GM19238 (cell line): ENCODE measurements around the gene ABHD3.
"Not testable (repeated sequence)": the region's sequence is repeated elsewhere in the genome, so short reads cannot be mapped to it uniquely, and the experiment has no call there.

ENCODE experiments used
- DNase-seq: peaks from one replicate; pipeline ENCODE4 v3.0.0; 2011; ENCODE audit warnings: low spot score; ENCODE audit not compliant: insufficient read length

The ABHD3 gene

DNA sequence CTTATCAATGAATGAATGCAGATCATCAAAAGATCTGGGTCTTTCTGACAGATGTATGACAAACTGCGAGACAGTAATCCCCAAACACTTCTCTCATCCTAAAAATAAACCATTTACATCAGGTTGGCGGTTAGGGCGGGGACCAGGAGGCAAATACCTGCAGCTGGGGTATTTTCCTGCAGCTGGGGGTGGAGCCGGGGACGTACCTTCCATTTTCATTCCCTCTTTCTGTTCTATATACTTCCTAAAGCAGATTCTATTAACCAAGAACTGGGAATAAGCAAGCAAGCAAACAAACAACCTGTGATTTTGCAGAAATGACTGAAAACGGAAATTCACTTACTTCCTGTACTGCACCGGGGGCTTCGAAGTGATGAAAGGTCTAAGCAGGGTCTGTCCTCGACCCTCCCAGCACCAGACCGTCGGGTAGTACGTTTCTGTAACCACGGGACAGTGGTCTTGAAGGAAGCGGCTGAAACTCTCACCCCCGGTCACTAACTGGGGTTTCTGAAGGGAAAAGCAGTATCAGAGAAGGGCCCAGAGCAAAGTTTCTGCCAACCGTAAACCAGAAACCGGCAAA, 1.2 kb downstream of the ABHD3 start:
- peak; percentile 36 for DNase-seq

GRCh38 chr18:21702602-21703001, 2.0 kb downstream of the ABHD3 start:
- no peak for DNase-seq

DNA sequence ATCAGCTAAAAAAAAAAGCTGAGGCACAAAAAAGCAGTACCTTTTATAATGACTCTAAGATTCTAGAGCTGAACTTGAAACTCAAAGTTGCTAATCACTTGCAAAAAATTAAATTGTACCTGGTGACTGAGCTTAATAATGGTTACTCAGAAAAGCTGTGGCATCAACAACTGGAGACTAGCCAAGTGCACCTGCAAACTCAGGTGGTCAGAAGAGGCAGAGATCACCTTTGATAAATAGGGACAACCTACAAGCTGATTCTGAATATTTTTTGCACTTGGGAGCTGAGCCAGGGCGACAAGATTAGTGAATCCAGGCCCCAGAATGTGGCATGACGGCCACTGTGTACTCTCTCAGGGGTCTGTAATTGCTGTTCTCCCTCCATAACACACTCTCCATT, 3.0 kb downstream of the ABHD3 start:
- DNase-seq: no peak

- DNase-seq: no peak
Measured at GRCh38 chr18:21700528-21701075, 4.0 kb downstream of the ABHD3 start.

- DNase-seq: no peak
Measured at GRCh38 chr18:21693322-21693721, 11.3 kb downstream of the ABHD3 start.

DNA sequence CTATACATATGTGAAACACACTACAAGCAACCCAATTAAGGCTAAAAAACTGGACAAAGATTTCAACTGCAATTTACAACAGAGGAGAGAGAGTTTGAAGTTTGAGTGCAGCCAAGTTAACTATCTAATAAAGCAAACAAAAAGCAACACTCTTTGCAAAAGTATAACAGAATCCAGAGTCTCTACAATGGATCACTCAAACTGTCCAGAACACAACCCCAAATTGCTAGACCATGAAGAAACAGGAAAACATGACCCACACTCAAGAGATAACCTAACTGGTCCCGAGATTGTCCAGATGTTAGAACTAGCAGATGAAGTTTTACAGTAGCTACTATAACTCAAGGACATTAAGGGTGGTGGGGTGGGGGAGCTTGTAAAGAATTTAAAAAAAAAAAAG, 14.8 kb downstream of the ABHD3 start:
- DNase-seq: no peak

DNA sequence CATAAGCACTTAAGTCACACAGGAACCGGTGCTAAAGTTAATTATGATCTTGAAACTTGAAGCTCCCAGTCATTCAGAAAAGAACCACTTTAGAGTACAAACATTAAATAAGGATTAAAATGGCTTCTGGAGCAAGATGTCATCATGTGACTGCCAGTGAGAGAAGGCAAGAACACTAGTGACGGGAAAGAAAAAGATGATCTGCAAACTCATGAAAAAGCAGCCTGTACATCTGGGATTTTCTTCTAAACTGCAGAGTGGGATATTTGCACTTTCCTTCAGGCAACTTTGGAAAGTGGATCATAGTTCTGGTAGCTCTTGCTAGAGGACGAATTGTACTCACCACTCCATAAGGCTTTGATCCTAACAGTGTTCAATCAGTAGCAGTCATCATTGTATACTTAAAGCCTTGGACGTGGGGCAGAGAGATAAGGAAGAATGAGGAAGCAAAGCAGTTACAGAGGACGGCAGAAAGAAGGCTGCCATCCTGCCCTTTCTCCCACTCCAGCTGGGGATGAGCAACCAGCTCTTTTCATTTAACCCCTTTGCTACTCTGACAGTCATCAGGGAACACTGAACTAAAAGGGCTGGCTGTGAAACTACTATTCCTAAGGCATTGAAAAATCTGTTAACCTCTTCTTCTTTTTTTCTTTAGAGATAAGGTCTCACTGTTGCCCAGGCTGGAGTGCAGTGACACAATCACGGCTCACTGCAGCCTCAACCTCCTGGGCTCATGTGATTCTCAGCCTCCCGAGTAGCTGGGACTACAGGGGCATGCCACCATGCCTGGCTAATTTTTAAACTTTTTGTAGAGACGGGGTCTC, 18.1 kb downstream of the ABHD3 start:
- no peak for DNase-seq

- DNase-seq: not testable (repeated sequence)
Measured at GRCh38 chr18:21685556-21685981, 19.0 kb downstream of the ABHD3 start.

DNA sequence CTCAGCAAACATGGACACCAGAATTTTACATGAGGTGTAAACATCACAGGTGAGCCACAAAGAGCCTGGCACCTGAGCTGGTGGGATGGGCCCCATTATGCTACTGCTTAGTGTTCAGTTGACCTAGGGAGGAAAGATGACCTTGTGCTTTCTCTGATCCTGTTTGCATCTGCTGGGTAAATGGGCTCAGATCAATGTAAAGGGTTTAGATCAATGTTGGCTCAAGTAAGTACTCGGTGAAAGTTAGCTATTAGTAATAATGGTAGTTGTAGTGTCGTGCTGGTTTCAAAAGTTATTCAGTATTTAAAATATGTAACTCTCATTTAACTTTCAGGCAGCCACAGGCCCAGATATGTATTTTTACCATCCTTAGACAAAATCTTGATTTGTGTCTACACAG, 19.8 kb downstream of the ABHD3 start:
- DNase-seq: no peak

- peak; percentile 29 for DNase-seq
Measured at GRCh38 chr18:21682371-21683051, 22.1 kb downstream of the ABHD3 start.

DNA sequence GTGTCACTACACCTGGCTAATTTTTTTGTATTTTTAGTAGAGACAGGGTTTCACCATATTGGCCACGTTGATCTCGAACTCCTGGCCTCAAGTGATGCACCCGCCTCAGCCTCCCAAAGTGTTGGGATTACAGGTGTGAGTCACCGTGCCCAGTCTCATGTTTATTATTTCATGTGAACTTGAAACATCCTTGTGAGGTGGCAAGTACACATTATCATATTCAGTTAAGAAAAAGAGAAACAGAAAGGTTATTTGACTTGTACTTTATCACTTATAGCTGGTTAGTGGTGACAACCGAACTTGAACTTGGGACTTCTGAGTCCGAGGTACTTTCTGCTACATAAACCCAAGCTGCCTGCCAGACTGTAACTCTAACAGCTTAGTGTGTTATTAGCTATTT, 24.4 kb downstream of the ABHD3 start:
- DNase-seq: no peak

- DNase-seq: no peak
Measured at GRCh38 chr18:21678859-21679258, 25.7 kb downstream of the ABHD3 start.

DNA sequence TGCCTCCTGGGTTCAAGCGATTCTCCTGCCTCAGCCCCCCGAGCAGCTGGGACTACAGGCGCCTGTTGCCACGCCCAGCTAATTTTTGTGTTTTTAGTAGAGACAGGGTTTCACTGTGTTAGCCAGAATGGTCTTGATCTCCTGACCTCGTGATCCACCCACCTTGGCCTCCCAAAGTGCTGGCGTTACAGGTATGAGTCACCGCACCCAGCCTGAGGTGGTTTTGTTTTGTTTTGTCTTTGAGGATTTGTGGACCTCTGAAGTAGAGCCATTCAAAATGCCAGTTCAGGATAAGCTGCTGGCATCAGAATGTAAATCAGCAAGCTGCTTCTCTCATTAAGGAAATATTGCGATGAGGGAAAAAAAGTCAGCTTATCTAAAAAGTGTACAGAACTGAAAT, 29.2 kb downstream of the ABHD3 start:
- DNase-seq: not testable (repeated sequence)

- DNase-seq: no peak
Measured at GRCh38 chr18:21672521-21673267, 31.9 kb downstream of the ABHD3 start.

GRCh38 chr18:21669736-21670285, 34.8 kb downstream of the ABHD3 start:
- DNase-seq: no peak

GRCh38 chr18:21664069-21664468, 40.5 kb downstream of the ABHD3 start:
- DNase-seq: no peak

DNA sequence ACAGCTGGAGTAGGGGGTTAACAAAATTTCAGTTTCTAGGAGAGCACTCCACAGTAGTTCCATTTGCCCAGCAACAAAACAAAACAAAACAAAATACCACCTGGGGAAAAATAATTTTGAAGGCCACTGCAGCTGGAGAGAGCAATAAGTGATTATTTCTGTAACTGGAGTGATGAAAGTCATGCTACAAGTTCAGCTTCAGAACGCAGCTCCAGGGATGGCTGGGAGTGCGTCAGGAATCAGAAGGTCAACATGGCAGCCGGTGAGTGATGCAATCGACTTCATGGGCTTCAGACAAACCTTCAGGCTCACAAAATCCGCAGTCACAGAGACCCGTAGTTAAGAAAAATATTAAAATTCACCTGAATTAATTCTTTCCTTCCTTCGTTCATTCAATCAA, 41.0 kb downstream of the ABHD3 start:
- no peak for DNase-seq

GRCh38 chr18:21662581-21662980, 42.0 kb downstream of the ABHD3 start:
- no peak for DNase-seq

DNA sequence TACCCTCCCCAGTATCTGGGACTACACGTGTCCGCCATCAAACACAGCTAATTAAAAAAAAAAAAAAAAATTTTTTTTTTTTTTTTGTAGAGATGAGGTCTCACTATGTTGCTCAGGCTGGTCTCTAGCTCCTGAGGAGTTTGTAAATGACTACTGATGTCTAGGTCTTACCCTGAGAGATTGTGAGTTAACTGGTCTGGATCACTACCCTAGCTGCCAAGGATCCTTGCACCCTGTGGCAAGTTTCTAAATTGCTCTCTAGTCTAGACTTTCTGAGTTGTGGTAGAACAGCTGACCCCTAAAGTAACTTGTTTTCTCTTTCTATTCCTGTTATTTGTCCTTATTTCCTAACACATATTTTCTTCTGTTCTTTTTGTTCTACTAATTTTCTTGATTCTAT, 44.5 kb downstream of the ABHD3 start:
- DNase-seq: no peak

GRCh38 chr18:21656402-21656801, 48.2 kb downstream of the ABHD3 start:
- DNase-seq: no peak

DNA sequence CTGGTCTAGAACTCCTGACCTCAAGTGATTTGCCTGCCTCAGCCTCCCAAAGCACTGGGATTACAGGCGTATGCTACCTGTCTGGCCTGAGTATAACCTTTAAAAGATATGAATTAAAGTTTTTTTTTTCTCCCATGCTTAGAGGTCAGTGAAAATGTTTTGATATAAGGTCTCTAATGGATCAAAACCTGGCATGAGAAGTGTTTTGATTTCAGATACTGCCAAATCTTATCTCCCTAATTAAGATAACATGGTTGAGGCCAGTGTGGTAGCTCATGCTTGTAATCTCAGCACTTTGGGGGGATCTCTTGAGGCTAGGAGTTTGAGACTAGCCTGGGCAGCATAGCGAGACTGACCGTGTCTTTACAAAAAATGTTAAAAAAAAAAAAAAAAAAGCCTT, 51.2 kb downstream of the ABHD3 start:
- no peak for DNase-seq
